ENCODE results near the gene CR1L.
"Not testable (repeated sequence)": the region's sequence is repeated elsewhere in the genome, so short reads cannot be mapped to it uniquely, and the experiment has no call there.

Gene CR1L

DNA sequence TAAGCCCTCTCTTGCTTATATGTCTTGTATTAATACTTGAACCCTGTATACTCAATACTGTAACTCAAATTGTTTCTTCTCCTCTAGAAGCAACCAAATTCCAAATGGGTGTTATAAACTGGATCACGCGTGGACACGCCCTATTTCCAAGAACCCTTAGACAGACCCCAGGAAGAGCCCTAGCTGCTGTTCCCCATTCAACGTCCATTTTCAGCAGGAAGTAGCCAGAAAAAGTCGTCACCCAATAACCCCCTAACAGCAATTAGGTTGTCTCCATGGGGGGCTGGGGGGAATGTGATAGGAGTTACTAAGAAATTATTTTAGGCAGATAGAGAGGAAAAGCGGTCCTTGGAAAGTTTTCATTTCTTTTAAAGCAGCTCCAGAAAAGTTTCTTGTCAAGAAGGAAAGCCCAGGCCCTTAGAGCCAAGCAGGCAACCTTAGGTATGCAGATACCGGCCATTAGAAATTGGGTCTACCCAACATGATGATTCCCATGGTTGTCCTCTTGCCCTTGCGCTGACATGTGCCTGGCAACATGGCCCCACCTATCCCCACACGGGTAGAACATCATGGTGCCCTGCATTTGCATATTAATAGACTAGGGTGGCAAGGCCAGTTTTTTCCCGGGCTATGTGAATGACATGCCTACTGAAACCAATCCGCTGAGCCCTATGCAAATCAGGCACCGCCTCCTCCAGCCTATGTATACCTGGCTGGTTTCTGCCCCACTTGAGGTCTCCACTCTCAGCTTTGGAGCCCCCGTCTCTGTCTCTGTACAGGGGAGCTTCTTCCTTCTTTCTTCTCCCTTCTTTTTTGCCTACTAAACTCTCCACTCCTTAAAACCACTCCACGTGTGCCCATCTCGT lies 102.9 kb downstream of the CR1L start:
- no peak for DNase-seq

DNA sequence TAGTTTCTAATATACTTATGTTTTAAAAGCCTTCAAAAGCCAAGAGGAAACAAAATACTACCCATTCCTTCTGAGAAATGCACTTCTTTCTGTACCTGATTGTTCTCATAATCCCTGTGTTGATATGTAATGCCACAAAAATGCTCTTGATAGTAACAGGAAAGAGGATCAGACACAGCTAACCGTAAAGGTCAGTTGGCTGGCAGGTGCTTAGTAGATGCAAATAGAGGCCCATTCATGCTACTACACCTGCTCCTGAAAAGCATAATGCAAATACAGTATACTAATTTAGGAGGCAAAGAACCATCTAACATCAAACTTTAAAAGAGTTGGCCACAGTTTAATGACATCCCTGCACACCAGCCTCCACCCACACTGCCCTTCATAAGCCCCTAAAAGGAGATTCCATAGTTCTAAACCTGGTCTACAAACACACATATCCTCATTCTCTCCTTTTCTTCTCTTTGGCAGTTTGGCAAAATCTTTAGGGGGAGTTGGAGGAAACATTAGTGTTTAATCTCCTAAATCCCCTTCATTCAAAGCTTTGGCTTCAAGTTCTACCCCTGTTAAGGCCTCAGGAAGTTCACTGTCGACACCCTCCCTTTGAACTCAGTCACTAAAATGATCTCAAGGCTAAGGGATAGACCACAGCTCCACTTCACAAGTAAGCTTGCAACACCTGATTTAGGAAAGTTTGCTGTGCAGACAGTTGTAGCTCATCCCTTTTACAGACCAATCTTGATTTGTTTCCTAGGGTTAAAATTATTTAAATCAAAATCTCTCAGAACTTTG lies 104.0 kb downstream of the CR1L start:
- no peak for DNase-seq

GRCh38 chr1:207750631-207751305 lies 105.8 kb downstream of the CR1L start:
- DNase-seq: no peak

DNA sequence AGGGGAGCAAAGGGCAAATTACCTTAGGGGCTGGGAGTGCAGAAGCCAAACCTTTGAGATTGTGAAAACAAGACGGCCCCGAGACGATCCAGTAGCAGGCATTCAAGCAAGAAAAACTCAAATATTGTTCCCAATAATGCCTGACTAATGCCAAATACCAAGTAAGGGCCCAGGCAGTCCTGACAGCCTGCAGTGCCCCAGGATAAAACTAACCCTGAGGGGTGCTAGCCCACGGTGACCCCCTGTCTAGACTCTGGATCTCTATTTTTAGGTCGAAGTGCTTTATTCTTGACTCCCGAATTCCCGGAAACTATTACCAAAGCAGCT lies 106.5 kb downstream of the CR1L start:
- not testable (repeated sequence) for DNase-seq

GRCh38 chr1:207751790-207752455 lies 107.0 kb downstream of the CR1L start, which contains the start of gene CD46:
CD46 (plus strand) TSS chr1:207752054; CDS start chr1:207752213, 159 bp downstream.
- peak; percentile 99 for DNase-seq

DNA sequence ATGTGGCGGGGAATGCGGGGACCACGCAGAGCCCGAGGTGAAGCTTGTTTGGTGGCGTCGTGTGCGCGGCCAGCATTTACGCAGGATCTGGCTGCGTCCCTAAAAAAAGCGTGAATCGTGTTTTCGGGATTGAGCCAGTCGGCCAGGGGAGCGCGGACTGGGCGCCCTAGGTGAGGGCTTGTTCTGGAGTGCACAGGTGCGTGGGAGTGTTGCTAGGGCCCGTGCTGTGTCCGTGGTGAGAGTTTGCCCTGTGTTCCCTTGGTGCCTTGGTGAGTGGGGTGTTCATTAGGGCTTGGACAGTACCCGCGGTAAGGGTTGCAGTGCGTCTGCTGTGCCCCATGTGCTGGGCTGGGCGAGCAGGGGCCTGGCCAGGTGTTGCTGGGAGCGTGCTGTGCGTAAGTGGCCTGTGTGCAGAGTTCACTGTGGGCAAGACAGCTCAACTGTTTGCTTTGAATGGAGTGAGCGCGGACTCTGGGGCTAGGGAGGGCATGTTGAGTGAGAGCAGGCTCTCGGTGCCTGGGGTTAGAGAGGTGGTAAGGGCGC lies 107.6 kb downstream of the CR1L start:
- peak; percentile 74 for DNase-seq

DNA sequence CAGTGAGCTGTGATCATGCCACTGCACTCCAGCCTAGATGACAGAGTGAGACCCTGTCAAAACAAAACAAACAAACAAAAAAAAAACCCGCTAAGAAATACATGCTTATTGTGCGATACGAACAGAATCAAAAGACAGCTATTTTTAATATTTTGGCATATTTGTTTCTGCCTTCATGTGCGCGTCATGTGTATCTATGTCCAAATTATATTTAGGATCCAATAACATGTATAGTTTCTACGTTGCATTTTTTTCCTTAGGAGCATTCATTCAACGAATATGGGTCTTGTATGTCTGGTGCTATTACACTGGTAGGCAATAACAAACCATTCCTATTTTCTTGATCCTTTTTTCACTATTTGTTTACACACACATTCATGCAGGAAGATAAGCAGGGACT lies 108.7 kb downstream of the CR1L start:
- no peak for DNase-seq

DNA sequence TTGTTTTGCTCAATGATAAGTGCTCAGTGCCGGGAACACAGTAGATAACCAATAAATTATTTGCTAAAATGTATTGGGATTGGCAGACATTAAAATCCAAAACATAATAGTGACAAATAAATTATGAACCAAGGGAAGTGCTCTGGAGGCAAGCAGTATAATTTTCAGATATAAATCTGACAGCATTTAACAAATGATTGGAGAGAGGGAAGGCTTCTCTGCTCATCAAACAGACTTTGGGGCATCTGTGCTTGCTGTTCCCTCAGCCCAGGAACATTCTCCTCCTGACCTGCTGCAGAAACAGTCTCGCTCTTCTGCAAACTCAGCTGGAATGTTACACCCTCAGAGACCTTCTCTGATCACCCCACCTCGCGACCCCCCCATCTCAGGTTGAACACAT lies 109.1 kb downstream of the CR1L start:
- no peak for DNase-seq

GRCh38 chr1:207754974-207755700 lies 110.2 kb downstream of the CR1L start:
- no peak for DNase-seq

- DNase-seq: no peak
Observed at GRCh38 chr1:207755846-207756693, 111.1 kb downstream of the CR1L start.

- DNase-seq: no peak
Observed at GRCh38 chr1:207762622-207763021, 117.7 kb downstream of the CR1L start.

DNA sequence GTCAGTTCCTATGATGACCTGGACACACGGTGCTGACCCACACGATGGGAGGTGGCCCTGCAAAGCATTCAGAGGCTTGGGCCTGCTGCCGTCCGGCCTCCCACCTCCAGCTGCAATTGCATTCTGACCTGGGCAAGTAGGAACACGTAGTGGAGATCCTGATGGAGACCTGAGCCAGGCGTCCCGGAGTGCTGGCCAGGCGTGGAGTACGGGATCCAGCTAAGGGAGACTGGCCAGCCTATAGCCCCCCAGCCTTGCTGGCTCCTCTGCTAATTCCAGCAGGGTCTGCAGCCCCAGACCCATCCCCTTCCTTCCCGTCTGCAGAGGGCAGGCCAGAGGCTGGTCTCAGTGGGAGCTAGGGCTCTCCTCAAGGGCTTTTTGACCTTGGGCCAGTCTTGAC lies 118.2 kb downstream of the CR1L start:
- DNase-seq: no peak

GRCh38 chr1:207763972-207764371 lies 119.0 kb downstream of the CR1L start:
- DNase-seq: no peak

DNA sequence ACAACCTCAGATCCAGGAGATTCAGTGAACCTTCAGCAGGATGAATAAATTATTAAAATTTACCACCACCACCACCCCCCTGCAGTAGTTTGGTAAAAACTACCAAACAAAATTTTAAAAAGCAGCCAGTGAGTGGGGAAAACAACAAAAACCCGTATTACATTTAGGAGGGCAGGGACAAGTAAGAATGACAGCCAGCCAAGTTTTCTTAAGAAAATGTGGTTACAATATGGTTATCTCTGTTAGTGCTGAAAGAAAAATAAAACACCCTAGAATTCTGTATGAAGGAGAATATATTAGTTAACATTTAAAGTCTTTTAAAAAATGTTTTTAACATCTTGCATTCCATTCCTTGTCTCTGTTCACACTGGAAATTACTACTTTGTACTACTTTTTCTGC lies 121.6 kb downstream of the CR1L start:
- DNase-seq: no peak

DNA sequence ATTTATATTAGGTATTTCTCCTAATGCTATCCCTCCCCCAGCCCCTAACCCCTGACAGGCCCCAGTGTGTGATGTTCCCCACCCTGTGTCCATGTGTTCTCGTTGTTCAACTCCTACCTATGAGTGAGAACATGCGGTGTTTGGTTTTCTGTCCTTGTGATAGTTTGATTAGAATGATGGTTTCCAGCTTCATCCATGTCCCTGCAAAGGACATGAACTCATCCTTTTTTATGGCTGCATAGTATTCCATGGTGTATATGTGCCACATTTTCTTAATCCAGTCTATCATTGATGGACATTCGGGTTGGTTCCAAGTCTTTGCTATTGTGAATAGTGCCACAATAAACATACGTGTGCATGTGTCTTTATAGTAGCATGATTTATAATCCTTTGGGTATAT lies 125.6 kb downstream of the CR1L start:
- DNase-seq: not testable (repeated sequence)

All from islet precursor cell (in vitro differentiated cells).